GM19099 (cell line): ENCODE results near the gene AP3S1.
A peak's percentile ranks its signal among the peaks of the same experiment; 100 is the strongest.

Experiments used
- POLR2A ChIP-seq: IDR thresholded peaks from 3 replicates; pipeline ENCODE4 v1.6.1; 2011; ENCODE audit warnings: low read depth; ENCODE audit not compliant: insufficient read length; ENCODE audit errors: extremely low read depth

Gene AP3S1

GRCh38 chr5:115841382-115842088 lies at the start of gene AP3S1, which contains the start of gene ATG12:
Gene AP3S1 (plus strand): TSS chr5:115841935. CDS start chr5:115842038, 103 bp downstream.
Gene ATG12 (minus strand): TSS chr5:115841565. CDS start chr5:115841552, 13 bp downstream.
- TF ChIP-seq POLR2A: peak; percentile 93

DNA sequence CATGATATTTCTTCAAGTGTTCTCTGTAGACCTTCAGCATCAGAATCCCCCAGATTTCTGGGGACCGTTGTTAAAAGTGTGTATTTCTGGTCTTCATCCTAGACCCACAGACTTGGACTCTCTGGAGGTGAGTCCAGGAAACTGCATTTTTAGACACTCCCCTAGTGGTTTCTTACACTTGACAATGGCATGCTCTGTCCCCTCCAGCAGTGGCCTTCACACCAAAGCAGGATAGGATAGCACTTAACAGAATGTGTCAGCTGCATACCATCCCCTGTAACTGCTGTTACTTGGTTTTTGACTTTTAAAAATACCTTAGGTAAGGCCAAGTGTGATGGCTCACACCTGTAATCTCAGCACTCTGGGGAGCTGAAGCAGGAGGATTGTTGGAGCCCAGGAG lies 46.0 kb upstream of the AP3S1 start:
- TF ChIP-seq POLR2A: no peak

GRCh38 chr5:115796656-115797055 lies 45.1 kb upstream of the AP3S1 start:
- TF ChIP-seq POLR2A: no peak

DNA sequence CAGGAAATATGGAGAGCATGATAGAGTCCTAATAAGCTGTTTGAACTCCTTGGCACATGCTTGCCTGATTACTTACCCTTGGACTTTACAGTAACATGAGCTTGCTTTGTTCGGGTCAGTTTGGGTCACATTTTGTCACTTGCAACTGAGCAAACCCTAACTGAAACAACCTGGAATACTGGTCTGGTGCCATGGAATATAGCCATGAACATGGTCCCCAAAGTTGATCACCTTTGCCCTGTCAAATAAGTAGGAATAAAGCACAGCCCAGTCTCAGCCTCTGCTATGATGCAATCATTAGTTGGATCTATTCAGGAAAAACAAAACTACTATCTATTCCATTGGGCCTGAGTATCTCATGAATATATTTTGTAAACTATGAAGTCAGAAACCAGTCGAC lies 43.5 kb upstream of the AP3S1 start:
- no peak for TF ChIP-seq POLR2A

- no peak for TF ChIP-seq POLR2A
Measured at GRCh38 chr5:115800108-115800507, 41.6 kb upstream of the AP3S1 start.

DNA sequence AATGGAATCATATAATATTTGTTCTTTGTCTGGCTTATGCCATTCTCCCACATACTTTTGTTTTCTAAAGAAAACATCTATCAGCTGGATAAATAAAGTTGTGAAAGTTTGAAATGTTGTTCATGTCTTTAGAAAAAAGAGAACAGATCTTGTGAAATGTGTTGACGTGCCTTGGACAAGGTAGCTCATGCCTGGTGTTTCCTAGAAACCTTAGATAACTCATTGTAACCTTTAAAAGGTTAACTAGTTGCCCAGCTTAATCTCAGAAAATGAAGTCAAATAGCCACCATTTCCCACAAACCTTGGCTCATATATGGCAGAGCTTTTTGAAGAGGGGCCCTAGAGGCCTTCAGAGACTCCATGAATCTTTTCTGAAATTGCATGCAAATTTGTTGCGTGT lies 40.6 kb upstream of the AP3S1 start:
- TF ChIP-seq POLR2A: no peak

DNA sequence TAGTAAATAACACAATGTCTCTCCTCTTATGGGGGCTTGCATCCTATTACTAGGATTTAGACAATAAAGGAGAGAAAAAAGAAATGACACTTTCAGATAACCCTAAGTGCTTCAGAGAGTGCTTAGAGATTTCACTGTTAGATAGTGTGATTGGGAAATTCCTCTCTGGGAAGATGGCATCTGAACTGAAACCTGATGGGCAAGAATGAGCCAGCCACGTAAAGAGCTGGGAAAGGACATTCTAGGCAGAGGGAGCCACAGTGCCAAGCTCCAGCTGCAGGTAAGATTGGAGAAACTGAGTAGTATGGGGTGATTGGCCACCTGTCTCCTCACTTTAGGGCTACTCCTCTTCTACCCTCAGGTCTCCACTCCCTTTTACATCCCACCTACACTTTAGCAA lies 39.8 kb upstream of the AP3S1 start:
- no peak for TF ChIP-seq POLR2A

DNA sequence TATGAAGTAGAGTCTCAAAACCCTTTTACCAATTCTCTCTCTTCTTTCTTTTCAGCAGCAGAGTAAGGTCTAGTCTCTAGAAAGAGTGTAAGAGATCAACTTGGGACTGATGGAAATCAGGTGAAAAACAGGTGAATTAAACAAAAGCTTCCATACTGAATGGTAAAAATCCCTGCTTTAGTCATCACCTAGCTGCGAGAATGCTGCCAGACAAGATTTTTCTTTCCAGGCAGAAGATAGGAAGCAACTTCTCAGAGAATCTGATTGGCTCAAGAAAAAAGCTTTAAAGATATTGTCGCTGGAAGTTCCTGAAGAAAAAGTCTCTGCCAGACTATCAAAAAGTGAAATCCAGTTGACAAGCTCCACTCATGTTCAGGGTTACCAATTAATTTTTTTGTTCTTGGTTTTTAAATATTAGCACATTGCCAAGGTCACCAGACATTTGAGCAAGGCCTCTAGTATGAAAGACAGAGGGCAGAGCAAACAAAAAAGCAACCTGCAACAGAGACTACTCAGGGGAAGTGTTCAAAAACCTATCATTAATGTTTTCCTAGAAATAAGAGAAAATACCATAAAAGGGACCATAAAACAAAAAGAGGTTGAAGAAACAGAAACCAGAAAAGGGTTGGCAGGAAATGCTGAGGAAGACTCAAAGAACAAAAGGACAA lies 34.6 kb upstream of the AP3S1 start:
- TF ChIP-seq POLR2A: no peak

- TF ChIP-seq POLR2A: no peak
Measured at GRCh38 chr5:115807654-115808052, 34.1 kb upstream of the AP3S1 start.

- TF ChIP-seq POLR2A: no peak
Measured at GRCh38 chr5:115809946-115810345, 31.8 kb upstream of the AP3S1 start.

DNA sequence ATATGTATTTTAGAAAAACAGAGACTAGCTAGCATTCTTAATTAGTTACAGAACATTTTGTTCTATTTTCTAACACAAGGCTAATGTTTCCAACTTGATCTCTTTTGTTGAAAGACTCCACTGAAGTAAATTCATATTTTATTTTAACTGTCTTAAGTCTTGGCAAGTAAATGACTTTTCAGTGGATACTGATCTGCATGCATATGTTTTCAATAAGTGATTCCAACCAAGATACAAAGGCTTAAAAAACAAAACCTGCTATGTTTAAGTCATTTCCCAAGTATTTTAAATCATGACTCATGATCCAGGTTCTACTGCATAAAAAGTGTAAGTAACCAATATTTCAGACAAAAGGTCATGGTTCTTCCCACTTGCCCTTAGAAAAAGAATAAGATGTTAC lies 31.0 kb upstream of the AP3S1 start:
- no peak for TF ChIP-seq POLR2A

GRCh38 chr5:115811406-115811805 lies 30.3 kb upstream of the AP3S1 start:
- TF ChIP-seq POLR2A: no peak

DNA sequence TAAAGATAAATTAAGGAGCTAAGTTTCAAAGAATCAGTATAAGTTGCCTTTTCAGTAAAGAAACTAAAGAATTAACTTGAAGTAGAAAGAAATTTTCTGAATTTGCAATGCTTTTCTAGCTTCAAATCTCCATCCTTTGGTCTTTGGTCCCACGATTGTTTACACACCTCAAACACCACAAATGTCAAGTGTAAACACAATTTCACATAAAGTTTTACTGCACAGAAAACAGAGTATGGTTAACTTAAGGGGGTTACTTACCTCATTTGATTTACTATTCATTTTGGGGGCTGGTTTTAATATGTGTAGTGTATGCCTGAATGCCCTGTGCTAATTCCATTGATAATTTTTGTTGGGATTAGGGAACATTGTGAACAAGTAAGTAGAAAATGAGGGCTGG lies 29.4 kb upstream of the AP3S1 start:
- TF ChIP-seq POLR2A: no peak

DNA sequence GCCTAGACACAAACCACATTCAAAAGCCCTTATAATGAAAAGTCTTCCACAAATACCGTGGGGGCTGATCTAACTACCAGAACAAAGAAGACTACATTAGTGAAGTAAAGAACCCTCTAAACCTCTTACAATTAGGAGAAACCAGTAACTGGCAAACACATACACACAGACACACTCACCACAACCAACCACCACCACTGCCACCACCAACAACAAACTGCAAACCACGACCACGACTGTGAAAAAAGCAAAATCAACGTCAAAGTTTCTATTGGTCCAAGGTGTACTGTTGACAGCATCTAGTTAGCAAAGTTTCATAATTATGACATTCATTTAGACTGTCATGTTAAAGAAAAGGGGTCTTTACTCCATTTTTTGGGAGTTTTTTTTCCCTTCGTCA lies 28.0 kb upstream of the AP3S1 start:
- TF ChIP-seq POLR2A: no peak

GRCh38 chr5:115815006-115815692 lies 26.6 kb upstream of the AP3S1 start:
- TF ChIP-seq POLR2A: no peak
